Measurements from ENCODE around the gene PPP2R3A. TPM values are rescaled to one million over a fixed set of nuclear protein-coding genes. Genes with fewer than 3 reads are reported as not detected.

The PPP2R3A gene
- total and polyA plus RNA-seq, 2 experiments from 2014 or later: 6.4 to 15.2 TPM

DNA sequence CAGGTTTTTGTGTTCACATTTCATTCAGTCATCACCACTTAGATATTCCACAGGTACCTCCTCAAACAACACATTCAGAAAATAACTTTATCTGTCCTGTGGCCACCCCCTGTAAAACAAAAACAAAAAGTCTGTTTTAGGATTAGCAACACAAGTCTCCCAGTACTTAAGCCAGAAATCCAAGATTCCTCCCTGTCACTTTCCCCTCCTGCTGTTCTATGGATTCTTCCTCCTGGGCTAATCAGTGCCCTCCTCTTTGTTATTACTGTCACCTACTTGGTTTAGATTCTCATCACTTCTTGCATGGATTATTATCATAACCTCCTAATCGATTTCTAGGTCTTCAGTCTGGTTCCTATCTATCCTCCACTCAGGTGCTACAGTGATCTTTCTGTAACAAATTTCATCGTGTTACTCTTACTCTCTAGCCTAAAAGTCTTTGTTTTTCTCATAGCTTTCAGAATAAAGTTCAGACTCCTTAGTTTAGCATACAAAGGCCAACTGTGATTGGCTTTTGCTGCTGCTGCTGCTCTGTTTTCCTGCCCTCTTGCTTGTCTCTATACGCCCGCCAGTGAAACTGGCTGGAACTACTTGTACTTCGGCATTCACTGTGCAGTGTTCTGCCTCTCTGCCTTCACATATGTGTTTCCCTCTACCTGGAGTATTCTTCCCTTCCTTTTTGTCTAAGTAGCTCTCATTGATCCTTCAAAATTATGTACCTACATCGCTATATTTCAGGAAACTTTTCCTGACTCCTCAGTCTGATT is 32.2 kb downstream of the PPP2R3A start (continued):
- TF ChIP-seq ZNF462 (CRISPR knock-in tag; IDR thresholded peaks at IDR 0.05): no peak
- no peak for TF ChIP-seq EZH2phosphoT487 (IDR thresholded peaks at IDR 0.05; ENCODE audit: unreplicated experiment)
- TF ChIP-seq NANOG (IDR thresholded peaks at IDR 0.05; ENCODE audit: borderline replicate concordance): no peak
- no peak for TF ChIP-seq STAT1 (IDR thresholded peaks at IDR 0.05; ENCODE audit: unreplicated experiment)

DNA sequence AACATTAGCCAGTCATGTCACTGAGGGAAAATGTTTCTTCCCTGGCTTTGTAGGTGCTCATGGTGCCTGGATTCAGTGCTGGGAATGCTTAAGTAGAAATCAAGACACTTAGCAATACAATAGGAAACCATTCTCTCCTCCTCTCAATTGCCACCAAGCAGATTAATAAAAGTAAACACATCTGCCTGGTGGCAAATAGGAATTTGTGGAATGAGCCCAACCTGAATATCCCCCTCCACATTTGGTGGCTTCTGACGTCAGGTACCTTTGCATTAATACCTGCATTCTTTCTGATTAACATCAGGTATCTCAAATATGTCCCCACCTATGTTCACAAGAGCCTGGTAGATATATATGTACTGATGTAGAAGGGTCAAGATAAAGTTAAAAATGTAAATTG is 42.7 kb downstream of the PPP2R3A start:
- Histone ChIP-seq H3K27me3 (ENCODE audit: insufficient read depth) (no peaks in the 10 kb centered on the region), H3K4me2 (peak overlapping the region; percentile 2; the same call in 1 of the 2 replicates), H3K79me2 (replicated peaks; ENCODE audit: insufficient read depth) (no peaks in the 10 kb centered on the region), H3K36me3 (ENCODE audit: insufficient read depth) (no peaks in the 10 kb centered on the region), H3K4me3 (no peak overlapping the region), H2AFZ (no peak overlapping the region), H4K20me1 (replicated peaks; ENCODE audit: insufficient read depth) (no peaks in the 10 kb centered on the region), H3K9me2 (ENCODE audit: insufficient read depth) (0 out of 2 replicates have a peak, but pooled peaks cover 6% of the 10 kb centered on the region), H3K4me1 (ENCODE audit: insufficient read depth) (peaks cover 13% of the 10 kb centered on the region; the same call in 1 of the 2 replicates), H3K27ac (ENCODE audit: low read depth) (0 out of 2 replicates have a peak overlapping the region, but pooled peaks have one; percentile 7), H3F3A (replicated peaks; ENCODE audit: low read depth) (no peaks in the 10 kb centered on the region)
- TF ChIP-seq NANOG (IDR thresholded peaks at IDR 0.05; ENCODE audit: borderline replicate concordance) (peak; percentile 28; the same call in 1 of the 2 replicates), ZNF114 (CRISPR knock-in tag; IDR thresholded peaks at IDR 0.05) (no peak), EZH2 (IDR thresholded peaks at IDR 0.05; ENCODE audit: low read depth, unreplicated experiment) (no peak)
- TF ChIP-seq, protein P1, sequence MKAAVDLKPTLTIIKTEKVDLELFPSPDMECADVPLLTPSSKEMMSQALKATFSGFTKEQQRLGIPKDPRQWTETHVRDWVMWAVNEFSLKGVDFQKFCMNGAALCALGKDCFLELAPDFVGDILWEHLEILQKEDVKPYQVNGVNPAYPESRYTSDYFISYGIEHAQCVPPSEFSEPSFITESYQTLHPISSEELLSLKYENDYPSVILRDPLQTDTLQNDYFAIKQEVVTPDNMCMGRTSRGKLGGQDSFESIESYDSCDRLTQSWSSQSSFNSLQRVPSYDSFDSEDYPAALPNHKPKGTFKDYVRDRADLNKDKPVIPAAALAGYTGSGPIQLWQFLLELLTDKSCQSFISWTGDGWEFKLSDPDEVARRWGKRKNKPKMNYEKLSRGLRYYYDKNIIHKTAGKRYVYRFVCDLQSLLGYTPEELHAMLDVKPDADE (IDR thresholded peaks at IDR 0.05): no peak
- ATAC-seq (no peak), DNase-seq (ENCODE audit: low spot score) (peak; percentile 18)
- Mint-ChIP-seq H3K36me3 (ENCODE audit: low read depth) (peaks cover 5% of the 10 kb centered on the region; the same call in 2 of the 3 replicates), H3K4me1 (peaks cover 19% of the 10 kb centered on the region), H3K9me3 (no peaks in the 10 kb centered on the region), H3K4me3 (no peak overlapping the region), H3K27me3 (ENCODE audit: insufficient read depth, low read depth, poor library complexity) (no peaks in the 10 kb centered on the region), H3K27ac (no peak overlapping the region)
